Karpas-422 (cell line): ENCODE measurements around the gene OPRM1. TPM values are rescaled to one million over a fixed set of nuclear protein-coding genes. Genes with fewer than 3 reads are reported as not detected.

ENCODE experiments used
- DNase-seq: peaks from one replicate; pipeline ENCODE4 v3.0.0-alpha.2; 2015
- H2AFZ ChIP-seq: fragments of 200-600 bp; sonication (generic); 2 replicates; pipeline ENCODE4 v1.6.1; 2014; ENCODE audit warnings: antibody characterized with exemption, low read length, mixed read lengths
- H3K27ac ChIP-seq: fragments of 200-600 bp; sonication (generic); 2 replicates; pipeline ENCODE4 v1.5.1; 2014; ENCODE audit warnings: mild to moderate bottlenecking, low read length, moderate library complexity
- H3K27me3 ChIP-seq: fragments of 200-600 bp; sonication (generic); 2 replicates; pipeline ENCODE4 v1.6.1; 2014; ENCODE audit warnings: low read length, mixed read lengths
- H3K36me3 ChIP-seq: fragments of 200-600 bp; sonication (generic); 2 replicates; pipeline ENCODE4 v1.6.1; 2014; ENCODE audit warnings: low read length, mixed read lengths; ENCODE audit not compliant: insufficient read depth
- H3K4me1 ChIP-seq: fragments of 200-600 bp; sonication (generic); 2 replicates; pipeline ENCODE4 v1.6.1; 2014; ENCODE audit warnings: mild to moderate bottlenecking, low read length, mixed read lengths
- H3K4me2 ChIP-seq: fragments of 200-600 bp; sonication (generic); 2 replicates; pipeline ENCODE4 v1.6.1; 2014; ENCODE audit warnings: low read length, low read depth, mild to moderate bottlenecking; ENCODE audit not compliant: poor library complexity, severe bottlenecking
- H3K4me3 ChIP-seq: fragments of 200-600 bp; sonication (generic); 2 replicates; pipeline ENCODE4 v1.5.1; 2014; ENCODE audit warnings: mild to moderate bottlenecking, antibody characterized with exemption, low read length, mixed read lengths
- H3K79me2 ChIP-seq: fragments of 200-600 bp; sonication (generic); 2 replicates; pipeline ENCODE4 v1.6.1; 2014; ENCODE audit warnings: mild to moderate bottlenecking, low read length, mixed read lengths
- H3K9ac ChIP-seq: fragments of 200-600 bp; sonication (generic); 2 replicates; pipeline ENCODE4 v1.6.0; 2014; ENCODE audit warnings: low read length
- H3K9me2 ChIP-seq: fragments of 200-600 bp; sonication (generic), shearing (Covaris generic); replicated peaks from 2 replicates; pipeline ENCODE4 v1.6.0; 2014; ENCODE audit warnings: mild to moderate bottlenecking, low read length, moderate library complexity; ENCODE audit not compliant: insufficient read depth
- H3K9me3 ChIP-seq: fragments of 300-700, 200-600 bp; sonication (generic); 2 replicates; pipeline ENCODE4 v1.6.1; 2014; ENCODE audit warnings: low read length, mixed read lengths
- H4K20me1 ChIP-seq: fragments of 200-600 bp; sonication (generic); 2 replicates; pipeline ENCODE4 v1.6.1; 2014; ENCODE audit warnings: mild to moderate bottlenecking, antibody characterized with exemption, low read length, low read depth; ENCODE audit not compliant: insufficient read depth
- total RNA-seq: library from RNA; depleted of rRNA; stranded (reverse); fragments of >200 nt; shearing (Covaris generic); gene quantifications from 2 replicates; pipeline ENCODE4 v1.2.3, GENCODE V29; 2014; ENCODE audit warnings: low replicate concordance

Gene OPRM1
- total RNA-seq, 1 experiment from 2014 or later, result not detected

- H3K79me2 ChIP-seq, result no peaks in the 10 kb centered on the region
Observed at GRCh38 chr6:154243793-154244750, 205.0 kb downstream of the OPRM1 start.

GRCh38 chr6:154245506-154245905 lies 206.5 kb downstream of the OPRM1 start:
- DNase-seq, result no peak
- Histone ChIP-seq H2AFZ (no peak overlapping the region), H3K4me1 (no peaks in the 10 kb centered on the region), H3K27ac (no peak overlapping the region), H3K4me2 (no peak overlapping the region), H3K36me3 (no peaks in the 10 kb centered on the region), H3K9me2 (no peaks in the 10 kb centered on the region), H3K27me3 (no peaks in the 10 kb centered on the region), H3K4me3 (no peak overlapping the region), H3K9me3 (no peaks in the 10 kb centered on the region), H3K79me2 (no peaks in the 10 kb centered on the region), H4K20me1 (no peaks in the 10 kb centered on the region), H3K9ac (no peak overlapping the region)

More at GRCh38 chr6:154243793-154244750, 205.0 kb downstream of the OPRM1 start:
- H3K9me2 ChIP-seq, result no peaks in the 10 kb centered on the region
- H4K20me1 ChIP-seq, result no peaks in the 10 kb centered on the region
- no peak overlapping the region for H3K9ac ChIP-seq
- no peak overlapping the region for H3K4me2 ChIP-seq
- no peaks in the 10 kb centered on the region for H3K9me3 ChIP-seq
- H3K27me3 ChIP-seq, result no peaks in the 10 kb centered on the region
- no peak overlapping the region for H3K4me3 ChIP-seq
- no peaks in the 10 kb centered on the region for H3K36me3 ChIP-seq
- H3K27ac ChIP-seq, result no peak overlapping the region
- no peaks in the 10 kb centered on the region for H3K4me1 ChIP-seq
- no peak for DNase-seq
- no peak overlapping the region for H2AFZ ChIP-seq

- no peaks in the 10 kb centered on the region for H3K36me3 ChIP-seq
- H3K27me3 ChIP-seq, result no peaks in the 10 kb centered on the region
- no peaks in the 10 kb centered on the region for H3K79me2 ChIP-seq
- H3K9ac ChIP-seq, result no peak overlapping the region
- H2AFZ ChIP-seq, result no peak overlapping the region
- H3K9me2 ChIP-seq, result no peaks in the 10 kb centered on the region
- DNase-seq, result no peak
- no peak overlapping the region for H3K4me2 ChIP-seq
- no peak overlapping the region for H3K27ac ChIP-seq
- H4K20me1 ChIP-seq, result no peaks in the 10 kb centered on the region
- H3K4me1 ChIP-seq, result no peaks in the 10 kb centered on the region
- H3K9me3 ChIP-seq, result no peaks in the 10 kb centered on the region
- H3K4me3 ChIP-seq, result no peak overlapping the region
Observed at GRCh38 chr6:154246723-154247118, 207.7 kb downstream of the OPRM1 start.

GRCh38 chr6:154247119-154247861 lies 208.2 kb downstream of the OPRM1 start:
- DNase-seq, result no peak
- no peak overlapping the region for H3K4me3 ChIP-seq

GRCh38 chr6:154249499-154250298 lies 210.7 kb downstream of the OPRM1 start:
- no peaks in the 10 kb centered on the region for H3K36me3 ChIP-seq
- H4K20me1 ChIP-seq, result no peaks in the 10 kb centered on the region
- no peak overlapping the region for H3K4me3 ChIP-seq
- no peaks in the 10 kb centered on the region for H3K79me2 ChIP-seq
- no peaks in the 10 kb centered on the region for H3K9me2 ChIP-seq
- H3K9ac ChIP-seq, result no peak overlapping the region
- H3K27me3 ChIP-seq, result no peaks in the 10 kb centered on the region
- H3K9me3 ChIP-seq, result no peaks in the 10 kb centered on the region
- no peak overlapping the region for H3K27ac ChIP-seq
- DNase-seq, result no peak
- H3K4me2 ChIP-seq, result no peak overlapping the region
- H3K4me1 ChIP-seq, result no peaks in the 10 kb centered on the region
- H2AFZ ChIP-seq, result no peak overlapping the region

More at GRCh38 chr6:154247119-154247861, 208.2 kb downstream of the OPRM1 start:
- H3K4me1 ChIP-seq, result no peaks in the 10 kb centered on the region
- no peaks in the 10 kb centered on the region for H3K36me3 ChIP-seq
- no peaks in the 10 kb centered on the region for H3K79me2 ChIP-seq
- H3K9ac ChIP-seq, result no peak overlapping the region
- no peak overlapping the region for H3K27ac ChIP-seq
- no peak overlapping the region for H2AFZ ChIP-seq
- no peak overlapping the region for H3K4me2 ChIP-seq
- H4K20me1 ChIP-seq, result no peaks in the 10 kb centered on the region
- H3K27me3 ChIP-seq, result no peaks in the 10 kb centered on the region
- H3K9me2 ChIP-seq, result no peaks in the 10 kb centered on the region
- no peaks in the 10 kb centered on the region for H3K9me3 ChIP-seq

- Histone ChIP-seq H3K4me2 (no peak overlapping the region), H3K9me3 (no peaks in the 10 kb centered on the region), H3K9ac (no peak overlapping the region), H3K27me3 (no peaks in the 10 kb centered on the region), H2AFZ (no peak overlapping the region), H3K4me1 (no peaks in the 10 kb centered on the region), H3K36me3 (no peaks in the 10 kb centered on the region), H3K9me2 (no peaks in the 10 kb centered on the region), H3K4me3 (no peak overlapping the region), H3K79me2 (no peaks in the 10 kb centered on the region), H3K27ac (no peak overlapping the region), H4K20me1 (no peaks in the 10 kb centered on the region)
- DNase-seq, result no peak
Observed at GRCh38 chr6:154251116-154251515, 212.1 kb downstream of the OPRM1 start.

- H3K4me1 ChIP-seq, result no peaks in the 10 kb centered on the region
- H3K27ac ChIP-seq, result no peak overlapping the region
- no peaks in the 10 kb centered on the region for H4K20me1 ChIP-seq
- H3K4me3 ChIP-seq, result no peak overlapping the region
- no peak overlapping the region for H3K4me2 ChIP-seq
- DNase-seq, result no peak
- H2AFZ ChIP-seq, result no peak overlapping the region
- no peaks in the 10 kb centered on the region for H3K36me3 ChIP-seq
- no peaks in the 10 kb centered on the region for H3K9me3 ChIP-seq
- no peaks in the 10 kb centered on the region for H3K9me2 ChIP-seq
- no peaks in the 10 kb centered on the region for H3K79me2 ChIP-seq
- no peaks in the 10 kb centered on the region for H3K27me3 ChIP-seq
- H3K9ac ChIP-seq, result no peak overlapping the region
Observed at GRCh38 chr6:154252678-154253077, 213.6 kb downstream of the OPRM1 start.
